ENCODE measurements around the gene TNIK. TPM values are rescaled to one million over a fixed set of nuclear protein-coding genes. Genes with fewer than 3 reads are reported as not detected.
A peak's percentile ranks its signal among the peaks of the same experiment; 100 is the strongest.
"Not testable (repeated sequence)": the region's sequence is repeated elsewhere in the genome, so short reads cannot be mapped to it uniquely, and the experiment has no call there.

TNIK gene
- total RNA-seq, 1 experiment from 2014 or later = 5.8 TPM

DNA sequence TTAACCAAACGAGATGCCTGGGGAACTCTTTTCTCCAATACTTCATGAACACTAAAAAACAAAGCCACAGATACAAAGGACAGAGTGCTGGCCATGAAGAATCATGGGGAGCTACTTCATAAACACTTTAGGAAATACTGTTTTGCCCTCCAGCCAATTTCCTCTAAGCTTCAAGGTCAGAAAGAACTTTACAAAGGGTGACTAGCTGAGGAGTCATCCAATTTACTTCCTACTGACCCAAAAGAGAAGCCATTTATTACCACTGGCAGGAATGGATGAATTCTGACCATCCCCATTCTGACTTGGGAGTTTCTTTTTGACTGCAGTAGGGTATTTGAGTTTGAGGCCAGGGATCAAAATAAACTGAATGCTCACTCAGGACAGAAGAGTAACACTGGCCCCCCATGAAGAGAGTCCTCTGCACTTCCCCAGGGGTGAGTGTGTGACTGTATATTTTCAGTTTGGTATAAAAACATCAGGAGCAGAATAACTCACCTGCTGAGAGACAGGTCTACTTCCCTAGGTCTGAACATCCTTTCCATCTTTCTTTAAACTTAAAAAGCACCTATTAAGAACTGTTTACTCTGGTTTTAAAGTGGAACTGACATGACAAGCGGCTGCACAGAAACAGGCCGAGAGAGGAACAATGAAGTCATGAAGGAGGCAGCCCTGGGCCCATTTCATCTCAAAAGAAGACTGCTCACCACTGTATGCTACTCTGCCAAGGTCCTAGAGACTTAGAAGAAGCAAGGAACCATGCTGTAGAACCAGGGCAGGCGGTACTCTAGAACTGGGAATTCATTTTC is 203.6 kb downstream of the TNIK start:
- peak; percentile 90 for DNase-seq (ENCODE audit: low read depth)

DNA sequence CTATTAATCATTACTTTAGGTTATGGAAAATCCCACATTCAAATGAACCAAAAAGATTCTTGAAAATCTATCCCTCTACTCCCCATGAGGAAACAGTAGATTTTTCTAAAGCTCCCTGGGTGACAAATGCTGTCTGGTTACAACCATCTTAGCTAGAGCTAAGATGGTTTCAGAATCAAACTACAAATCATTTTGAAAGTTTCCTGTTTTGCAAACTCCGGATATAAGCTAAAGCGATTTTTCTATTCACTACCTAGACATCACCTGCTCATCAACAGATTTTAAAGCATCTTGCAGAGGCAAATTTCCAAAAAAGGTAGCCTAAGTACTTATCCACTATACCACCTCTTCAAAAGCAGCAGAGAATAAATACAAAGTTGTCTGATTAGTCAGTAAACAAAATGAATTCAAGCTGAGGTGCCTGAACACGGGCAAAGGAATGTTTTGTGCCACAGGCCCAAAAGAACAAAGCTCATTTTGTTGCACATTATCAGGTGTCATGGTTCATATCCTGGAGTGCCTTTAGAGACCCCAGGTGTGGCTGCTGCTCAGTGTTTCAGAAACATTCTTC is 204.9 kb downstream of the TNIK start:
- no peak for DNase-seq (ENCODE audit: low read depth)

DNA sequence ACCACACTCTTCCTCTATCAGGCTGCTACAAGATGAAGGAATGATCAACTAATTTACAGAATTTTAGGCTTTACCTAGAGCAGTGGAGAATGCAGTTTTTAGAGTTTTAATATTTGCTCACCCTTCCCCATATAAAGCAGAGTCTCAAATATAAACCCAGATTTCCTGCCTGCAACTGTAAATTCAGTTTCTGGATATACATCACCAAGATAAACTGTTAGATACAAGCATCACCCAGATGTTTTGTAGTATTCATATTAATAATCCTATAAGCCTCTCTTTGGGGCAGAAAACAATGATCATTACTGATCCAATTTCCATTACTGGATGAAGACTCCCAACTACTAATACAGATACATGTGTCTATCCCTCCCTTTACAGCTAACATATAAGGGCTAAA is 205.9 kb downstream of the TNIK start:
- DNase-seq (ENCODE audit: low read depth) = no peak

DNA sequence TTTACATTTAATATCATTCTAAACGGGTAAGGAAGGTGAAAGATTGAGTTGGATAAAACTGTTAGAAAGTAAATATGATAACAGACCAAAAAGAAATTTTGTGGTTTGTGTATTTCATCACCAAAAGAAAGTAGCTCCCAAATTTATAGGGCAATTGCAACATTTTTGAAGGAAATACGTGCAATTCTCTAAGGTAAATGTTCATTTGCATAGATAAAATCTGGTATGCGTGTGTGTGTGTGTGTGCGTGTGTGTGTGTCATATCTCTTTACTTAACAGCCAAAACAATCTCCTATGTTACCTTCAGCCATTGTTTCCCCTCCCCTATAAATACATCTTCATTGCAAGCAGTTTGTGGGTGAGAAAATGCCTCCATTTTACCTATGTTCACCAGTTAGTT is 208.4 kb downstream of the TNIK start:
- no peak for DNase-seq (ENCODE audit: low read depth)

DNA sequence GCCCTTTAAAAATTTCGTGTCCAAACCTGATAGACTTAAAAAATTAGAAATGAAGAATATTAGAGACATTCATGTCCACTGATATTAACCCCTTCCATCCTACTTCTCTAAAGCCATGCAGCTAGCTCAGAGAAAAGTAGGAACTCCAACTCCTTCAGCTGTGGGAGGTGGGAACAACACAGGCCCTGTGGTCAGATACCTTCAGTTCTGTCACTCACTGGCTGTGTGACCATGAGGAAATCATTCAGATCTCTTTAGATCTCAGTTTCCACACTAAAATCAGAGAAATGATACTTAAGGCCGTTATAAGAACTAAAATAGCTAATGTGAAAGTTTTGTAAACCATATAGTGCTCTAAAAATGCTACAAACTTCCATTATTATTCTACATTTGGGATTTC is 209.8 kb downstream of the TNIK start:
- no peak for DNase-seq (ENCODE audit: low read depth)

DNA sequence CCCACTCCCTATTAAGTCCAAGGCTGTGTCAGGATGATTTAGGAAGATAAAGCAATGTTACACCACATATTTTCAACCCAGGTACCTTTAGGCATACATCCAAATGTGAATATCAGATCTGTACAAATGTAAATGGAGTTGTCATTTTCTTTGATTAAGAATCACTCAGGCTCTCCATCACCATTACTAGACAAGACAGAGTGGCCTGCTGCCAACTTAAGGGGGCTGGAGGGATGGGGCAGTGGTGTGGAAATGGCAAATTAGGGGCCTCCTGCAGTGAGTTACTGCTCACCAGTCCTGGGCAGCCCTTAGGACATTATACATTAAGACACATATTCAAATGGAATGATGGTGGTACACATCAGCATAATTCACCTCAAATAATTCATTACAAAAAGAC is 211.0 kb downstream of the TNIK start:
- no peak for DNase-seq (ENCODE audit: low read depth)

DNA sequence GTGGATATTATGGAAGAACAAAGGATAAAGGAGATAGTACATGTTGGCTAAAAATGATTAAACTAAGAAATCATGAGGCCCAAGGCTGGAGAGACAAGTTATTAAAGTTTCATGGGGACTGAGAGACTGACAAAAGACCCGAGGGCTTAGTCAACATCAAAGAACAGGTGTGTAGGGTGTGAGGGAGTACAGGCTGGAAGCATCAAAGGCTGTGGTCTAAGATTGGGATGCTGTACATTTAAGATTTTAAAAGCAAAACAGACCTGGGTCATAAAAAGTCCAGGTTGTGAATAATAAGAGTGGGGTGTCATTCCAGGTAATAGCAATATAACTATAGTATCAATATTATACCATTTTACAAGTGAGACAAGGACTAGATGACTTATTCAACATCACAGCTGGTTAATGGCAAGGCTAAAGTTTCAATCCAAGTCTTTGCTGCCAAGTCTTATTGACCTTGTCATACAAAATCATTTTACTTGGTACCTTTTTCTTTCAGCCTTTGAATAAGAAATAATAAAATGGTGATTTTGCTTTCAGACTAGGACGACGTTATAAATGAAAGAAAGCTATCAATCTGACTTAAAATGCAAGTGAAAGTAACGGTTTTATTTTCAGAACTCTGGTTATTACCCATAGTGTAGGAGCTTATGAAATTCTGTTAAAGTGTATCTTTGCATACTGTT is 211.6 kb downstream of the TNIK start:
- no peak for DNase-seq (ENCODE audit: low read depth)

DNA sequence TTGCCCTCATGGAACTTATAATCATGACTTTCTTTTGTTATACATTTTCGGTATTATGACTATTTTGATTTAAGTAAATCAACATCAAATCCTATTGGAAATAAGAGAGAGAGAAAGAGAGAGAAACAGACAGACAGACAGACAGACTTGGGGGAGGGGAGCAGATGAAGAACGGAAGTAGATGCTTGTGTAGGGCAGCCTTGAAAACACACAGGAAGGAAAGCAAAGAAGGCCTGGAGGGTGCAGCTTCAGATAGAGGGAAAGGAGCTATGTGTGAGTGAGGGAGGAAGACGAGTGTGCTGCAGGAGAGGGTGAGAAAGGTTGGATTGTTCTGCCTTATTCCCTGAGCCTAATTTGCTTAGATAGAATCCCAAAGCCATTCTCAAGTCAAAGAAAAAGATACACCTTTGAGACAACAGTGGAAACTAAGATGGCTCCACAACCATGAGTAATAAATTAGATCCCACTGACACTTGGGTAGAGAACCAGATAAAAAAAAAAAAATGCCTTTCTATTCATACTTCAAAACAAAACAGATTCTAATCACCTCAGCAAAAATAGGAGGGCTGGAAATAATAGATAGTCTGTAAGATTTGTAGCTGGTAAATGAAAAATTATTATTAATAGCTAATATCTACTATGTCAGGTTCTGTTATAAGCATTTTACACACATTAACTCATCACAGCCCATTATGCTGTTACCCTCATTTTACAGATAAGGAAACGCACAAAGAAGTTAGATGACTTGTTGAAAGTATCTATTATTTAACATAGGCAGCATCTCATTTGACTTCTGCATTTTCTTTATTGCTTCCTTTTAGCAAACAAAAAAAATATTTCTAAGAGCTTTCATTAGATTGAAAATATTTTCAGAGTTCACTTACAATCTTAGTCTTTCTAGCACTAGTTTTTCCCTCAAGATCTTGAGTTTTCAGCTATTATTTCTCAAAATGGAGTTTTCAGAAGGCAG is 214.1 kb downstream of the TNIK start:
- DNase-seq (ENCODE audit: low read depth) = no peak

DNA sequence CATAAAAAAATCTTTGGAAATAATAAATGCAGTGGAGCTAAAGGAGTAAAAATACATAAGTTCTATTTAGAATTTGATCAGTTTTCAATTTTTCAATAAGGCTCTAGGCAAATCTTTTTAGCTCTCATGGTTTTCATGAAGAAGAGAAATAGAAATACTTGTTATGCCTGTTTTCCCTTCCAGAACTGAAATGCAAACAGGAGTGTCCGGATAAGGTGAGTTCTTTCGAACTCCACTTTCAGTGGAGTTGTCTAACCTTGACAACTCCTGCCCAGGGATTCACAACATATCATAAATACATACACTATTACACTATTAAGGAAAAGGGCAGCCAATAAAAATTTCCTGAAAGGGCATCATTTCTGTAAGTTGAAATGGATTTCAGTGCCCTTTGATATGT is 217.3 kb downstream of the TNIK start:
- DNase-seq (ENCODE audit: low read depth) = no peak

DNA sequence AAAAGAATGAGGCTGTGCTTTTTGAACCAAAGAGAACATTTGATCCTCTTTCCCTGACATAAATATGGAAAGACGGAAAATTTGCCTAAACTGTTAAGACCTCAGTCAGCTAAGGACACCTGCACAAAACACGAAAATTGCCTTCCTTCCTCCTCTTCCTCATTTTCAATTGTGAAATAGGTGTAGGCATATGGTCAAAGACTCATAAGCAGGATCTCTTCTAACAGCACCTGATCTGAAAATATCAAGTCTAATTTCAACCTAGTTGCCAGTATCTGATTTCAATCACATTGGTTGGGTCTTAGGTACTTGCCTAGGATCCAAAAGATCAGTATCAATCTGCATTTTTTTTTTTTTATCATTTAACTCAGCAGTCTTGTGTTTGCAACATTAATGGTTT is 218.0 kb downstream of the TNIK start:
- no peak for DNase-seq (ENCODE audit: low read depth)

DNA sequence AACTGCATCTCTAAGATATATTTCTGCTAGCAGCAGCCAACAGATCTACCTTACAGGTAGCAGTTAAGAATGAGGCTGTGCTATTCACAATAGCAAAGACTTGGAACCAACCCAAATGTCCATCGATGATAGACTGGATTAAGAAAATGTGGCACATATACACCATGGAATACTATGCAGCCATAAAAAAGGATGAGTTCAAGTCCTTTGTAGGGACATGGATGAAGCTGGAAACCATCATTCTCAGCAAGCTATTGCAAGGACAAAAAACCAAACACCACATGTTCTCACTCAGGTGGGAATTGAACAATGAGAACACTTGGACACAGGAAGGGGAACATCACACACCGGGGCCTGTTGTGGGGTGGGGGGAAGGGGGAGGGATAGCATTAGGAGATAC is 218.6 kb downstream of the TNIK start:
- not testable (repeated sequence) for DNase-seq (ENCODE audit: low read depth)

DNA sequence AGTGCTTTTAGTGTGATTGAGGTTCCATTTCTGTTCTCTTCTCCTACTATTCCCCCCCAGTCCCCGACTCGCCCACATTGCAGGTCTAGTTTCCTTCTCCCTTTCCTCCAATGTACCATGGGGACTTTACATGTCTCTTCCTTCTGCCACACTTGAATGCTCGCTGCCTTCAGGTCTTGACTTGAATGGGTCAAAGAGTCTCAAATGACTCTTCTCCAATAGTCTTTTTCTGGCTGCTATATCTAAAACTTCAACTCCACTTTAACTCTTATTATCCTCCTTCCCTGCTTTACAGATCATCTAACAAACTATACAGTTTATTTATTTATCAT is 219.7 kb downstream of the TNIK start:
- DNase-seq (ENCODE audit: low read depth) = no peak

DNA sequence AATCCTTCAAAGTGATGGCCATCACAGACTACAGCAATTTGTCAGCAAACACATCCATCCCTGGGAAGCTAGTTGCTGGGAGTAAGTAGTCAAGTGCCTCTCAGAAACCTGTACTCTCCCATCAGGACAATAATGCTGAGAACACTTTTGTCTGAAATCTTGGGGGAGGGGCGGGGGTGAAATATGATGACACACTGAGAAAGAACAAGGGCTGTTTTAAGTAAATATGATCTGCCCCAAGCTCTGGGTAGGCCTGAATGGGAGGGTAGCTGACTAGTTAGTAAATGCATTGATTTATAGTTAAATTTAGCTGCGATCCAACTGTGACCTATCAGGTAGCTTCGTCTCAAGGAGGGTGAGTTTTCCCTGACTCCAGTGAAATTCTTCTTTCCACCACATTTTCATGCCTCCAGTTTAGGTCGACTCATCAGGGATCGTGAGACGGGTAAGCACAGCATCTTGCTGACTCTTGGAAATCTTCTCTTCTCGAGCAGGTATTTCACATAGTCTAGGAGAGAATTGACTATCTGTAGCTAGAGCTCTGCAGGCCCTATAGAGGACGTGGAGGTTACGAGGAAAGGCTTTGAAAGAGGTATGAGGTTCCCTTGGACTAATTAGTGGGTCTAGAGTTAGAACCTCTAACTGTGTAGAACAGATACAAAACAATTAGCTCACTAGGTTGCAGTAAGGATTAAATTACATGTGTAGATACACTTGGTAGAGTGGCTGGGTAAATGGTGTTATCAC is 220.3 kb downstream of the TNIK start:
- no peak for DNase-seq (ENCODE audit: low read depth)

DNA sequence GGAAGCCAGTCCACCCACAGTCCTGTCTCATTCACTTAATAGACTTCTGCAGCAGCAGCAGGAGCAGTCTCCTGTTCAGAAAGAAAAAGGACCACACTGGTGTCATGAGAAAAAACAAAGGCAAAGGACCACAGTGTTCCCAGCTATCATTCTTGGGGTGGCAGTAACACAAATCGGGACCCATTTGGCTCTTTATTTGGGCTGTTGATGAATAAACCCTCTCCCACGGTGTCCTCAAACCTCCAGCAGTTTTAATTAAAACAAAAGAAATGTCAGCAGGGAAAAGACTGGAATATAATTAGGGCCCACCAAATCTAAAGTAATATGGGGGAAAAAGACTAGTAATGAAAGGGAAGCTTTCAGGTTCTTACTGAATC is 223.2 kb downstream of the TNIK start:
- DNase-seq (ENCODE audit: low read depth) = no peak

DNA sequence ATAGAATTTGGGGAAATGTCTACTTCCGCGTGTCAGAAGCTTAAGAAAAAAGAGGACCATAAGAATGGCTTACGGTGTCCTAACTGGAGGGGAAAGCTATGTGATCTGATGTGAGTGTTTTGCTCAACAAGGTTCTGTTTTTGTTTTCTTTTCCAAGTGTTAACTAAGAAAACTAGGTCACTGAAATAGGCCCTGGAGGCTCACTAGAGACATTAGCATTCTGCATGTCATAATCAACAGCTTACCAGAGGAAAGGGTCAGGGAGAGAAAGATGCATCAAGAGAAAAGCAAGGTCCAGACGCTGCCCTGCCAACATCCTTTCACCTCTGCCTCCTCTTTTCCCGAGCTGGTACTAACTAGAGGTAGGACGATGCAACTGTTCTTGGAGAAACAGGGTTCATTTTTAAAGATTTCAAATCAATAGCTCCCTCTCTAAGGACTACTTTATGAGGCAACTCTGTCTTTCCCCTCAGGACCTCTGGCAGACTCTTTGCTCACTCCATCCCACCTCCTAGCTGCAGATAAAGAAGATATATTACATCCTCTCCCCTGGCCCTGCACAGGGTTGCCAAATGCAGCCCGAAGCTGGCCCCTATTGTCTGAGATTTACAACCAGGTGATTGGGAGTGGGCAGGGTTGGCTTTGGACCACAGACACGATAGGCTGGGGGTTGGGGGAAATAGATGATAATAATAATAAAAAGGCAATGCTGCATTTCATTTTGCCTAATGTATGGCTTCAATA is 223.8 kb downstream of the TNIK start:
- DNase-seq (ENCODE audit: low read depth) = no peak

DNA sequence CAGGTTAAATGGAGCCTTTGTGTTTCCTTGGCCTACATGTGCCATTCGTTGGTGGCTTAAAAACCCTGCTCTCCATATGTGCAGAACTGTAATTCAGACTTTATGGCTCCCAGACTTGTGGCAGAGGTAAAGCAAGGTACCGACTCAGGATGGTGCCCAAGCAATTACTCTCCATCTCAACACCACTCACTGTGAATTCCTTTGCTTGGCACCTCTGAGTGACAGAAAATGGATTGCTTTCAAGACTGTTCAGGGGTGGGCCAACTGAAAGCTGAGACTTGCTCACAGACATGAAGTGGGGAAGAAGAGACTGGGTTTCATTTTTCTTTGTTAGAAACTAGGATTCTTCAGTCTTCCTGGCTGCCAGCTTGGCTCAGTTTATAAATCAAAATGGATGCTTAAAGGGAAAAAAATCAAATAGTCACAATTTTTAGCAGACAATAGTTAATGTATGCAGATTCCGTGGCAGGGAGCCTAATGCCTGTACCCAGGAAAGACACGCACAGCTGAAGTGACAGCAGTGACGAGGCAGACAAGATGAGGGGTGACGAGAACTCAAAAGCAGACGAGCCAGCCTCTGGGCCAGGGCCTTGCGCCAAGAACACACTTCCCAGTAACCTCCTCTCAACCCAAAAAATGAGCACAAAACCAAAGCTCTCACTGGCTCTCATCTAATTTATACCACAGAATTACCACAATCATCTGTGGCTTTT is 225.8 kb downstream of the TNIK start:
- no peak for DNase-seq (ENCODE audit: low read depth)

DNA sequence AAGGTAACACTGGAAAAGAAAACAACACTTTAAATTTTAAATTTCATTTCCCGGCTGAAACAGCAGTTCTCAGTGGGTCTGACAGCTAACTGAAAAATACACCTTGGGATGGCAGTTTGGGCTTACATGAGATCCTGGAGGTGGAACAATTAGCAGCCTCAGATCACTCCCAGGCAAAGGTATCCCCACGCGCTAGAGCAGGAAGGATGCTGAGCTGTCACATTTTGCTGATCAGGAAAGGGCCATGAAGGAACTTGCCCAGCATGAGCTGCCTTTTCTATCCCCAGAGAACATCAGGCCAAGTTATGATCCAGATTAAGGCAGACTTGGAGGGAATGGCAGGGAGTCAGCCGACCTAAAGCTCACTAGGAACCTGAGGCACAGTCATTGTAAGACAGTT is 228.8 kb downstream of the TNIK start:
- DNase-seq (ENCODE audit: low read depth) = no peak

DNA sequence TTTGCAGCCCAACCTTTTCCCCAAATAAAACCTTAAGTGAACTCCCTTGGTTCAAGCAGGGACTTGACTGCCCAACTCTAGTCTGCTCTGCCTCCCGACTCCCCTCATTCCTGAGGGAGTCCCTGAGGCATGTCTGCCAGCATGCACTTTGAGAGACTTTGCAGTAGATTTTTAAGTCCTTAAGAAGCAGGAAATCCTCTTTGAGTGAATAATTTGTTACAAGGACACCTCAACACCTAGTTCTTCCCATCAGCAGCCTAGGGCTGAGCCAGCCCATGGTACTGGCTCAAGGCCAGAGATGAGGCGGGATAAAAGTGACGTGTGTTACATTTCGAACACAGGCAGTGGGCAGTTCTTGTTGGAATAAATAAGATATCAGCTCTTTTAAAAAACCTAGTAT is 229.3 kb downstream of the TNIK start:
- no peak for DNase-seq (ENCODE audit: low read depth)

DNA sequence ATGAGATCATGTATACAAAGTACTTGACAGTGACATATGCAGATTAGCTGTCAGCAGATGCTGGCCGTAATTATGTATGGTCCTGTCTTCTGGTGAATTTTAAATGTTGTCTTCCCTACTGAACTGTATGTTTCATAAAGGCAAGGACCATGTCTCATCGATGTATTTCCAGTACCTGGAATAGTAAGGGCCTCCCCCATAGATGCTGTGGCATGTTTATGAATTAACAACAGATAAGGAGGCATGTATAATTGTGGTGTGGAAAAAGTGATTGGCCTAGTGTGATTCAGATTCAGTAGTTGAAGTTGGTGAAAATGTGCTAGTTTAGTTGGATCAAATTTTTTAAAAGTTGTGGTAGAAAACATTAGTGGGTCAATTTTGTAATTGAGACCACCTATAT is 231.0 kb downstream of the TNIK start:
- DNase-seq (ENCODE audit: low read depth) = no peak

DNA sequence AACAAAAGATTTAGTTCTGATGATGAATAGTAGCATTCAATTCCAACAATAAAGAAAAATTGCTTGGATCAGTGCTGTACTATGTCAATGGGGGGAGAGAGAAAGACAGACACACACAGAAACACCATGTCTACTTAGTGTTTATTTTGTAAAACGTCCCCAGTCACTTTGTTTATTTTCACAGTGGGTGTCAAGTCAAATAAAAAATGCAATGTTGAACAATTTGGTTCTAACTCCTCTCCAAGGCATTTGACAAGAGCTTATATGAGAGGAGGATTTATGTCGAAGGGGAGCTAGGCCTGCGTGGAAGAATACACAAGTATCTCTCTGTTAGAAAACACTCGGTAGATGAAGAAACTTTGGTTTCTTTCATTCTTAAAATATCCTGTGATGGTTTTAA is 232.0 kb downstream of the TNIK start:
- DNase-seq (ENCODE audit: low read depth) = no peak
